PC-3 (cell line): ENCODE measurements around the gene SERPINA5.

Experiments
- EZH2 ChIP-seq: fragments of 300-600 bp; sonication (generic); IDR thresholded peaks from one replicate; pipeline ENCODE4 v1.6.1; 2017; ENCODE audit warnings: antibody characterized with exemption, mild to moderate bottlenecking, low read length; ENCODE audit not compliant: unreplicated experiment
- EZH2phosphoT487 ChIP-seq: fragments of 300-600 bp; sonication (generic); IDR thresholded peaks from 2 replicates; pipeline ENCODE4 v1.6.1; 2018; ENCODE audit warnings: mild to moderate bottlenecking, antibody characterized with exemption, low read length, borderline replicate concordance
- TF ChIP-seq, protein P1 (sequence below): fragments of 300-600 bp; sonication (generic); conservative IDR thresholded peaks from 2 replicates; pipeline ENCODE4 v1.5.1; 2017; ENCODE audit warnings: antibody characterized with exemption, low read depth, mild to moderate bottlenecking, low read length

DNA sequence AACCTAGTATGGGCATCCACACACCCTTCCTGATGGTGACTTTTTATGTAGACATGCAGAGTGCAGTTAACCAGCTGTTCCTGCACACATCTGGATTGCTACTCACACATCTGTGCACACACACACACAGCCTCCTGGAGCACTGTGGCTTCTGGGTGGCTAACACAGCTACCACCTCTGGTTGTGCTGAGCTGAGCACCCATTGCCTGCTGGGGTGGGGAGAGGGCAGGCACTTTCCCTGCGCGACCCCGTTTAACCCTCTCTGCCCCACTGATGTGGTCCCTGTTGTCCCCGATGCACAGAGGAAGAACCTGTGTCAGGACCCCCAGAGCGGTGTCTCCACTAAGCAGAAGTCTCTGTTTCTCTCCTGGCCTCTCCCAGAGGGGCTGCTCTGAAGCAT, 16.6 kb downstream of the SERPINA5 start:
- TF ChIP-seq, protein P1, sequence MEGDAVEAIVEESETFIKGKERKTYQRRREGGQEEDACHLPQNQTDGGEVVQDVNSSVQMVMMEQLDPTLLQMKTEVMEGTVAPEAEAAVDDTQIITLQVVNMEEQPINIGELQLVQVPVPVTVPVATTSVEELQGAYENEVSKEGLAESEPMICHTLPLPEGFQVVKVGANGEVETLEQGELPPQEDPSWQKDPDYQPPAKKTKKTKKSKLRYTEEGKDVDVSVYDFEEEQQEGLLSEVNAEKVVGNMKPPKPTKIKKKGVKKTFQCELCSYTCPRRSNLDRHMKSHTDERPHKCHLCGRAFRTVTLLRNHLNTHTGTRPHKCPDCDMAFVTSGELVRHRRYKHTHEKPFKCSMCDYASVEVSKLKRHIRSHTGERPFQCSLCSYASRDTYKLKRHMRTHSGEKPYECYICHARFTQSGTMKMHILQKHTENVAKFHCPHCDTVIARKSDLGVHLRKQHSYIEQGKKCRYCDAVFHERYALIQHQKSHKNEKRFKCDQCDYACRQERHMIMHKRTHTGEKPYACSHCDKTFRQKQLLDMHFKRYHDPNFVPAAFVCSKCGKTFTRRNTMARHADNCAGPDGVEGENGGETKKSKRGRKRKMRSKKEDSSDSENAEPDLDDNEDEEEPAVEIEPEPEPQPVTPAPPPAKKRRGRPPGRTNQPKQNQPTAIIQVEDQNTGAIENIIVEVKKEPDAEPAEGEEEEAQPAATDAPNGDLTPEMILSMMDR = no peak
- no peak for TF ChIP-seq EZH2
- TF ChIP-seq EZH2phosphoT487 = no peak
